GM12873 (cell line): Measurements from ENCODE around the gene CHPF.

Experiments
- CTCF ChIP-seq: IDR thresholded peaks from 2 replicates; pipeline ENCODE4 v1.5.1; 2012; ENCODE audit warnings: low read depth, mild to moderate bottlenecking, moderate library complexity, low read length, control low read depth; ENCODE audit not compliant: insufficient read depth; ENCODE audit errors: missing control alignments

The CHPF gene

GRCh38 chr2:219565130-219566080 is 21.8 kb upstream of the CHPF start:
- no peak for TF ChIP-seq CTCF

GRCh38 chr2:219563271-219563928 is 19.8 kb upstream of the CHPF start:
- no peak for TF ChIP-seq CTCF

- TF ChIP-seq CTCF = no peak
Measured at GRCh38 chr2:219562049-219563020, 18.7 kb upstream of the CHPF start.

- no peak for TF ChIP-seq CTCF
Measured at GRCh38 chr2:219561179-219562048, 17.8 kb upstream of the CHPF start.

- TF ChIP-seq CTCF = no peak
Measured at GRCh38 chr2:219560893-219561178, 17.2 kb upstream of the CHPF start.

- TF ChIP-seq CTCF = peak; percentile 73
Measured at GRCh38 chr2:219560037-219560892, 16.7 kb upstream of the CHPF start.
